WTC11 (cell line): ENCODE results near the gene FHIP2A. TPM values are rescaled to one million over a fixed set of nuclear protein-coding genes. Genes with fewer than 3 reads are reported as not detected.

Source experiments
- total RNA-seq: library from RNA; stranded (reverse); gene quantifications from 3 replicates; pipeline ENCODE4 v1.2.3, GENCODE V29; 2021

FHIP2A gene
- total RNA-seq, 1 experiment from 2014 or later, result 15.5 TPM

Other genes with a start within 250 kb of the FHIP2A start
- 54.9 to 62.1 TPM (median 57.2 TPM) in 3 replicates for gene ABLIM1, start 163.5 kb upstream of the FHIP2A start, total RNA-seq
- gene TRUB1, start 116.4 kb downstream of the FHIP2A start, total RNA-seq, result 22.3 to 27.8 TPM (median 25.5 TPM) in 3 replicates